GM21367 (cell line): Measurements from ENCODE around the gene SLC31A1.

Experiments used
- ATAC-seq: cut with Tn5 transposase; IDR thresholded peaks from one replicate; pipeline ENCODE4 v1.9.1; 2021; ENCODE audit not compliant: unreplicated experiment

SLC31A1 gene

GRCh38 chr9:113301548-113301947 is 80.2 kb downstream of the SLC31A1 start:
- ATAC-seq: no peak

- no peak for ATAC-seq
Observed at GRCh38 chr9:113302792-113303418, 81.6 kb downstream of the SLC31A1 start, which contains the start of gene RNF183. Gene RNF183, minus strand, starts transcription at chr9:113303376. Its CDS starts 5,192 bp downstream, at chr9:113298184.

GRCh38 chr9:113306566-113306965 is 85.2 kb downstream of the SLC31A1 start:
- no peak for ATAC-seq

- no peak for ATAC-seq
Observed at GRCh38 chr9:113307396-113307975, 86.1 kb downstream of the SLC31A1 start.

- no peak for ATAC-seq
Observed at GRCh38 chr9:113309204-113309813, 88.0 kb downstream of the SLC31A1 start.

GRCh38 chr9:113310538-113310937 is 89.2 kb downstream of the SLC31A1 start:
- no peak for ATAC-seq

DNA sequence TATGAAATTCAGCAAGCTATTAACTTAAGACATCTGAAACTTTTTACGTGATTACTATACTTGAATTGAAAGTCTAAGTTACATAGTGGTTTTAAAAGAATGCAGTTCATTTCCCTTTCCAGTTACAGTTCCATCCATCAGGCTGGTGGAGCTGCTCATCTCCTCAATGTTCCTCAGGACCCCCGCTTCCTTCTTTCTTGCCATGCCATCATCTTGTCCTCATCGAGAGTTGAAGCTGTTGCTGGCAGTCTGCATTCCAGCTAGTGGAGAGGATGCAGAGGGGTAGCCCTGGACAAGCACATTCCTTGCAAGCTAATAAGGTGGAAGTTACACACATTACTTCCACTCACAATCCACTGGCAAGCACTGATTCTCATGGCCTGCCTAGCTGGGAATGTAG is 90.6 kb downstream of the SLC31A1 start:
- ATAC-seq: no peak

GRCh38 chr9:113313261-113313660 is 91.9 kb downstream of the SLC31A1 start:
- ATAC-seq: no peak
